Endometrium (tissue), 2 donors: Measurements from ENCODE around the gene ZIM2.
"Not testable (repeated sequence)": the region's sequence is repeated elsewhere in the genome, so short reads cannot be mapped to it uniquely, and the experiment has no call there.

ENCODE experiments used
- FAIRE-seq: peaks from 2 replicates; lab custom pipeline; 2012; peaks lifted over from hg19 to GRCh38; lab: Jason Lieb, UNC
- donor health status: control.
- donor health status: control.

Gene ZIM2

DNA sequence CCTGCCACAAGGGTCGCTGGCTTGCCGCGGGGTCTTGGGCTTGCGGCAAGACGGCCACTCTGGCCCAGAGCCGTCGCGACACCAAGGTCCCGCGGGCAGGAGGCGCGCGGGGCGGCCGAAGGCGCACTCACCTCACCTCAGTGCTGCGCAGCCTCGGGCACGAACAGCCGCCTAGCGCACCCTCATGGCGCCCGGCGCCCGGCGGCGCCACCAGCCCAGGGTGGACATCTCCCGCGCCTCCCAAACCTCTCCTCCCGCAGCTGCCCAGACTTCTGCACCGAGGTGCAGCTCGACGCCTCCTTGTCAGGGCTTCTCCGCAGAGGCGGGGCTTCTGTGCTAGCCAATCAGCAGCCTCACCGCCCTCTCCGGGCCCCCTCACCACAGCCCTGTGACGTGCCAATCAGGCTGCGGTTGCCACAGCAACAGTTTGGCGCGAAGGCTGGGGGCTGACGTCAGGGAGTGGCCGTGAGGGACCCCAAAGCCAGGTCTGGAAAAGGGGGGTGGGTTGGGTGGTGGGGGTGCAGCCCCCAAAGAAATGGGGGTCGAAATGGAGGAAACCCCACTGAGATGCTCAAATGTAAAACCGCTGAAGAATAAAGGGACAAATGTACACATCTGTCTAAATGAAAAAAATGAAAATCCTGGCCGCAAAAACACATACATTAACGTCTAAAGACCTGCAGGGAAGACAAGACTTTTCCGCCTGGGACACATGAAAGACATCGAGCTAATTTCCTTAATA, at the start of gene ZIM2, which contains the start of gene PEG3:
Gene ZIM2 (minus strand): TSS at position 276 of the 742 bp plus-strand sequence. CDS start 16,449 bp downstream, outside the sequence.
Gene PEG3 (minus strand): TSS at position 276 of the 742 bp plus-strand sequence. CDS start 16,071 bp downstream, outside the sequence.
- FAIRE-seq = no peak

DNA sequence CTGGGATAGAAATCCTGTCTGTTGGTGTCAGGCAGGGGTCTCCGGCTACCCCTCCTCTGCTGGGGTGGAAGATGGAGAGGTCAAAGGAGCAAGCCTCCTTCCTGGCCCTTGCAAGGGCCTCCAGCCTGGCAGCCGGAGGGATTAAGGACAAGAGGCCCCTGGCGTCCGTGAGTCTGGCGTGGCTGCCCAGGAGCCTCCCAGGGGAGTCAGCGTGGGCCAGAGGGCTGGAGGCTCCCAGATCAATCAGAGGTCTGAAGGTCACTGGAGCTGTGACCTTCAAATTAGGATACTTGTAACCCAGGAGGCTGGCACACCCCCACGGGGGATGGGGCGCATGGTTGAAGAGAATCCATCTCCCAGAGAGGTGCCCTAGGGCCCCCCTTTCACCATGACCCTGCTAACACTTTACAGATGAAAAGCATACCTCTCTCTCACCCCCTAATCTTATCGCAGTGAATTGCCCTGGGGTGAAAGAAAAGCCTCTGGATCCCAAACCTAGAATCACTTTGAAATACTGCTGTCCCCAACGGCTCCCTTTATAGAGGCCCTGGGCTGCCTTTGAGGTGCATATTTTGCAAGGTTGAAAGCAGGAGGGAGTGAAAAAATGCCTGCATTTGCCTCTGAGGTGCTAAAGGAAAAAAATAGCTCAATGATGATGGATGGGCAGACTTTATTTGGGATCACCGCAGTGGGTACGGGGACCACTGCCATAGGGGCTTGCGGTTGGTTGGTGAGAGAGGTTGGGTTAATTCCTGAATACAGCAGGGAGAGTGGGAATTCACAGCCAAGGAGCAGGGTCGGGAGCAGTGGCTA, 44.9 kb upstream of the ZIM2 start:
- FAIRE-seq = no peak

DNA sequence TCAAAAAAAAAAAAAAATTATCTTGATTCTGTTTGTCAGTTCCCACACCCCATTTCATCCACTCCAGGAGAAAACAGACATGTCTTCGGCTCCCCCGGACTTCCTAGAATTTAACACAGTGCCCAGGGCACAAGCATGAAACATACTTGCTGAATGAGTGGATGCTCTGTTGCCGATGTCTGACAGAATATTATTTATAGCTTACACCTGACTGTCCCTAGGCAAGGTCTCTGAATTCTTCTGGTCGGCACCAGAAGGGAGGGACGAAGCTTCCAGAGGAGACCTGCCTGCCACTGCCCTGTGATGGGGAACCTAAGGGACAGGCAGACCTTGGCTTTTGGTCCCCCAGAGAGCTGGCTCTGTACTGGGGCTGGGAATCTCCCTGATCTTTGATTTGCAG, 43.9 kb upstream of the ZIM2 start:
- no peak for FAIRE-seq

DNA sequence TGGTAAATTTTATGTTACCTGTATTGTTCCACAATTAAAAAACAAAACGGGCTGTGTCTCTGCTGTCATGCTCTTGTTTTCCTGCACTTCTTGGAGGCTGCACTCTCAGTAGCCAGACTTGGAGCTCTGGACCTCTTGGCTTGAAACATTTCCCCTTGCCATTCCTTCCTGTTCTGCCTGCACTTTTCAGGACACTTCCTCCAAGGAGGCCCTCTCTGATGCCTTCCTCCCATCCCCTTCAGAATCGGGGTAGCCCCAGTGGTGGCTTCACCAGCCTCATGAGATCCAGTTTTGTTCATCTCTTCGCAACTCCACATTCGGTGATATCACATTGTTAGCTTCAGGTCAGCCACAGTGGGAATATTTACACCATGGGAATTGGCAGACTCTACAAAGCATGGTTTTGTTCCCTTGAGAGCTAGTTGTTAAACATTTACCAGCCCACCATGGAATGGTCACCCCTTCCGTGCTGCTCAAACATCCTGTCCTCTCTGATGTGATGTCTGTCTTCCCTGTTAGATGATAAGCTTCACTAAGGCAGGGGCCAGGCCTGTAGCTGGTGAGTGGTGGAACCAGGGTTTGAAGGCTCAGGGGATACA, 40.2 kb upstream of the ZIM2 start:
- no peak for FAIRE-seq

GRCh38 chr19:56877069-56877715, 36.7 kb upstream of the ZIM2 start:
- FAIRE-seq = no peak

GRCh38 chr19:56875717-56876116, 35.2 kb upstream of the ZIM2 start:
- no peak for FAIRE-seq

DNA sequence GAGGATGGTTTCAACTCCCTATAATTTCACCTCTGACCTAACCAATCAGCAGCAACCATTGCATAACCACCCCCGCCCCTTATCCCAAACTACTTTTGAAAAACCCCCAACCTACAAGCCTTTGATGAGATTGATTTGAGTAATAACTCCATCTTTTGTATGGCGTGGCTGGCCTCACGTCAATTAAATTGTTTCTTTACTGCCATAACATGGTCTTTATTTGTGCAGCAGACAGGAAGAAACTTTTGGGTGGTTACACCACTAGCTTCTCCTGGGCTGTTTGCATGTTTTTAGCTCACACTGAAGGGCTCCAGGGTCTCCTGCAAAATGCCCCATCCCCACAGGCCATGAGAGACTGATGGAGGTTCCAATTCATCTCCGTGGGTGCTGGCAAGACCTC, 34.0 kb upstream of the ZIM2 start:
- no peak for FAIRE-seq

DNA sequence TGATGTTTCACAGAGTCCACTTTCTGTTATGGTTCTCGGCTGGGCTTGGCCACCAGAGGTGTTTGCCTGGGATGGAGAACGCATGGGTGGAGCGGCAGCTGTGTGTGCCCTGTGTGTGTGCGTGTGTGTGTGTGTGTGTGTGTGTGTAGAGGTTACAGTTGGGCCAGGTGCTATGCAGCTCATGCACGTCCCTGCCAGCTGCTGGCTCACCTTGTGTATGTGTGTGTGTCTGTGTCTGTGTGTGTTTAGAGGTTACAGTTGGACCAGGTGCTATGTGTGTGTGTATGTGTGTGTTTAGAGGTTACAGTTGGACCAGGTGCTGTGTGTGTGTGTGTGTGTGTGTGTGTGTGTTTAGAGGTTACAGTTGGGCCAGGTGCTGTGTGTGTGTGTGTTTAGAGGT, 33.0 kb upstream of the ZIM2 start:
- no peak for FAIRE-seq

GRCh38 chr19:56869886-56870285, 29.4 kb upstream of the ZIM2 start:
- FAIRE-seq = no peak

DNA sequence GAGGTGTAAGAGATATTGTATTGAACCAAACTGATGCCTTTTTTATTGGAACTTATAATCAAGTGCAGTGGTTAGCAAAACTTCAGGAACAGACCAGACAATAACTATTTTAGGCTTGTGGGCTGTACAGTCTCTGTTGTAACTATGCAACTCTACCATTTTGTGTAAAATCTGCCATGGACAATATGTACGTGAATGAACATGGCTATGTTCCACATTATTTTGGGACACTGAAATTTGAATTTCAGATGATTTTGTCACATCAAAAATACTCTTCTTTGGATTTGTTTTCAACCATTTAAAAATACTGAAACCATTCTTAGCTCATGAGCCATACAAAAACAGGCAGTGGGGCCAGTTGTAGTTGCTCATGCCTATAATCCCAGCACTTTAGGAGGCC, 27.9 kb upstream of the ZIM2 start:
- no peak for FAIRE-seq

DNA sequence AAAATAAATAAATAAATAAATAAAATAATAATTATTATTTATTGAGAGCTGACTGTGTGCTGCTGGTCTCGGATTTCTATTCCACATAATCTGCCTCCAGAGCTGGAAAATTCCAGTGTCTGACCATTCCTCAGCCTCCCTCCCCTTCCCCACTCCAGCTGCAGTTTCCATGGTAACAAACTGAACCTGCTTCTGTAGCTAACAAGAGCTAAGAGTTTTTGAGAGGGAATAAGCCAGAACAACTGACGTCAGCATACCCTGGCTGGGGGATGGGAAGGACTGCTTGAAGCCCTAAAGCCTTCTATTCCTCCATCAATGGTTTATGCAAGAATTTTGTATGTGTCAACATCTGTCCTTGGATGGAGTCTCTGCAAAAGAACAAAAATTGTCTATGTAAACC, 26.0 kb upstream of the ZIM2 start:
- FAIRE-seq = no peak

GRCh38 chr19:56864443-56865125, 24.1 kb upstream of the ZIM2 start:
- FAIRE-seq = no peak

- FAIRE-seq = no peak
Observed at GRCh38 chr19:56862741-56863140, 22.2 kb upstream of the ZIM2 start.

DNA sequence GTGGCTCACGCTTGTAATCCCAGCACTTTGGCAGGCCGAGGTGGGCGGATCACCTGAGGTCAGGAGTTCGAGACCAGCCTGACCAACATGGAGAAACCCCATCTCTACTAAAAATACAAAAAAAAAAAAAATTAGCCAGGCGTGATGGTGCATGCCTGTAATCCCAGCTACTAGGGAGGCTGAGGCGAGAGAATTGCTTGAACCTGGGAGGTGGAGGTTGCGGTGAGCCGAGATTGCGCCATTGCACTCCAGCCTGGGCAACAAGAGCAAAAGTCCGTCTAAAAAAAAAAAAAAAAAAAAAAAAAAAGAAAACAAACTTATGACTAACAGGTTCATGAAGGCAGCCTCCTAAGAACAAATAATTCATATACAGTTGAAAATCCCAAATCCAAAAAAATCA, 19.9 kb upstream of the ZIM2 start:
- not testable (repeated sequence) for FAIRE-seq

- FAIRE-seq = no peak
Observed at GRCh38 chr19:56858026-56858425, 17.5 kb upstream of the ZIM2 start.

DNA sequence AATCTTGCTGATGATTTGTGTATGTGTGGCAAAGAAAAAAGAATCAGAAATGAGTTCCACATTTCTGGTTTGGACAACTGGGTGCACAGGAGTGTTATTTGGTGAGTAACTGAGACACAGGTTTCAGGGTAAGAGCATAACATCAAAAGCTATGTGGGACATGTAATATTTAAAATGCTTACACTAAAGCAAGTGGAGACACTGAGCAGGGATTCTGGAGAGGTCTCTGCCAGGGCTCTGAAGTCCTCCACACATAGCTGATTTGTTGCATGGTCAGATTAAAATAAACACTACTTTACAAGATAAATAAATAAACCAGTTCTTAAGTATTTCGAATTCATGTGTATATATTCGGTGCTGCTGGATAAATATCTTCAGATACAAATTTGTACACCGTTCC, 16.3 kb upstream of the ZIM2 start:
- FAIRE-seq = no peak

GRCh38 chr19:56852361-56852760, 11.8 kb upstream of the ZIM2 start:
- FAIRE-seq = not testable (repeated sequence)

- FAIRE-seq = no peak
Observed at GRCh38 chr19:56848166-56848565, 7.6 kb upstream of the ZIM2 start.

- FAIRE-seq = no peak
Observed at GRCh38 chr19:56842412-56842811, 1.9 kb upstream of the ZIM2 start.

DNA sequence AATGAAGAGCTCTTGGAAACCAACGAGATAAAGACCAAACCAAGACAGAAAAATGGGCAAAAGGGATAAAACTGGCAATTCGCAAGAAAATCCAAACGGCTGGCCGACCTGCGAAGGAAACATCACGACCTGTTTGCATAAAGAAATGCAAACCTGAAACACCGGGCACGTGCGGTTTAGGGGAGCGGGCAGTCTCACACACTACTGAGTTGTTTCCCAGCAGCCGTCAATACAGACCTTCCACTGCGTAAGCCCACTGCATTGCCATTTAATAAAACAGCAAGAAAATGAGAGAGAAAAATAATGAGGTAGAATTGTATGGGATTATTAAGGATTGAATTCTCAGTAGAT, 642 bp upstream of the ZIM2 start:
- FAIRE-seq = no peak

DNA sequence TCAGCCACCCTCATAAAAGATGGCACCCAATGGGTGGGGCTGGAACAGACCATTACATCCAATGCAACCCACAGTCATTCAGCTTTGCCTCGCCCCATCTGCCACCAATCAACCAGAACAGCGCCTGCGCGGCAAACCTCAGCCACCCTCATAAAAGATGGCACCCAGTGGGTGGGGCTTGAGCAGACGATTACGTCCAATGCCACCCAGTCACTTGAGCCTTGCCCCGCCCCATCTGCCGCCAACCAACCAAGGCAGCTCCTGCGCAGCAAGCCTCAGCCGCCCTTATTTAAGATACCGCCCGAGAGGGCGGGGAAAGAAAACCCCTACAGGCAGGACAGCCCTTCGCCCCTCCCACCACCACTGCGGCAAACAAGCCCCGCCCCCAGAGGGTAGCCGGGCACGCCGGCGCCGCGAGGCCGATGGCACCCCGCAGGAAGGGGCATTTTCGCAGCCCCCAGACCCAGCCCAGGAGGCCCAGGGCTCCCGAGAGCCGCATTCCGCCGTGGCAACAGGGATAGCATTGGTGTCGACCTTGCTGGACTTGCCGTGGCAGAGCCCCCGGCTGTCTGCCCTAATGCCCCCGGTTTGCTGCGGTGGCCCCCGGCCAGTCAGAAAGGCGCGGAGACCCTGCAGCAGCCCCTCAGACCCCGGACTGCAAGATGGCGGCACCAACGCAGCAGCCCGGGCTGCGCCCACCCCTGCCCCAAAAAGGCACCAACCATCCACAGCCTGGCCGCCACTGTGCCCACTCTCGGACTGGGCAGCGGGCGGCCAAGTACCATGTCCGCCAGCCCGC, 675 bp downstream of the ZIM2 start:
- no peak for FAIRE-seq
